B cell (primary cell): ENCODE data around the gene CCDC8.
"Not testable (repeated sequence)": the region's sequence is repeated elsewhere in the genome, so short reads cannot be mapped to it uniquely, and the experiment has no call there.

Experiments used
- CTCF ChIP-seq: fragments of 200-600 bp; IDR thresholded peaks from one replicate; pipeline ENCODE4 v1.8.0; 2022; ENCODE audit warnings: antibody characterized with exemption, mild to moderate bottlenecking
- EZH2 ChIP-seq: IDR thresholded peaks from 2 replicates; pipeline ENCODE4 v1.6.1; 2012; ENCODE audit warnings: borderline replicate concordance, low read depth, mild to moderate bottlenecking, moderate library complexity, low read length; ENCODE audit not compliant: insufficient read depth, poor library complexity, severe bottlenecking

- not testable (repeated sequence) for TF ChIP-seq CTCF, EZH2
These were observed 2.7 kb upstream of the CCDC8 start for GRCh38 chr19:46415804-46416709.
